AG04450 (cell line): ENCODE results near the gene POU2F1. TPM values are rescaled to one million over a fixed set of nuclear protein-coding genes. Genes with fewer than 3 reads are reported as not detected.

Experiments
- CTCF ChIA-PET: fragments of 300-600, 350-600 bp; formaldehyde crosslinking; extraction: SDS; loops from one replicate; lab custom pipeline; 2022; ENCODE audit warnings: antibody characterized with exemption, inconsistent platforms; lab: Charles Lee
- POLR2A ChIA-PET: fragments of 350-600 bp; formaldehyde crosslinking; extraction: SDS; loops from one replicate; lab custom pipeline; 2021; ENCODE audit warnings: antibody characterized with exemption, inconsistent platforms; lab: Yijun Ruan, JAX
- DNase-seq: peaks from one replicate; pipeline ENCODE4 v3.0.0-alpha.2; 2011; ENCODE audit warnings: low read depth, low spot score
- H3K27ac ChIP-seq: one replicate; pipeline ENCODE4 v1.5.1; 2012; ENCODE audit warnings: low read depth, low read length, control low read depth
- H3K27me3 ChIP-seq: one replicate; pipeline ENCODE4 v1.6.0; 2012; ENCODE audit warnings: low read length; ENCODE audit not compliant: control insufficient read depth, insufficient read depth
- H3K4me3 ChIP-seq: 2 replicates; pipeline ENCODE4 v1.5.1; 2011; ENCODE audit warnings: mild to moderate bottlenecking, low read depth, low read length, control low read depth
- H3K9me3 ChIP-seq: 2 replicates; pipeline ENCODE4 v1.5.1; 2012; ENCODE audit warnings: low read length; ENCODE audit not compliant: control insufficient read depth, insufficient read depth
- polyA plus RNA-seq: library from polyadenylated mRNA; depleted of rRNA; stranded (reverse); fragments of >200 nt; gene quantifications from 2 replicates; pipeline ENCODE4 v1.2.3, GENCODE V29; 2011
- TF ChIP-seq, protein P1 (sequence below): IDR thresholded peaks from 2 replicates; pipeline ENCODE4 v1.5.1; 2011; ENCODE audit warnings: low read depth, low read length, control low read depth, inconsistent platforms

POU2F1 gene
- polyA plus RNA-seq, 1 experiment, result 2.7 TPM

DNA sequence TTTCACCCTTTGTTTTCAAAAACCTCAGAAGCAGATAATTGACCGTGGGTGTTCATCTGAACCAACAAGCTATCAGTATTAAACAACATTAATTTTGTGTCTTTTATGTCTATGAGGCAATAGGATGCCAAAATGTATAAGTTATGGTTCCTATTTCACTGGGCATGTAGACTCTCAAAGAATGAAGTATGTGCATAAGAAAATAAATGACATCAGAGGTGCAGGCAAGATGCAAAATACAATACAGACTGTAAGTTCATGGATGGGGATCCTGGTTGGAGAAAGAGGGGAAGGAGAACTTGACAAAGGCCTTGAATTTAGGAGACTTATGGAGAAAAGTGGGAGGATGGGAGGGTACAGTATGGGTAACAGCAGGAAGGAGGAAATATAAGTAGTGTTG, 23.4 kb upstream of the POU2F1 start:
- TF ChIP-seq, protein P1, sequence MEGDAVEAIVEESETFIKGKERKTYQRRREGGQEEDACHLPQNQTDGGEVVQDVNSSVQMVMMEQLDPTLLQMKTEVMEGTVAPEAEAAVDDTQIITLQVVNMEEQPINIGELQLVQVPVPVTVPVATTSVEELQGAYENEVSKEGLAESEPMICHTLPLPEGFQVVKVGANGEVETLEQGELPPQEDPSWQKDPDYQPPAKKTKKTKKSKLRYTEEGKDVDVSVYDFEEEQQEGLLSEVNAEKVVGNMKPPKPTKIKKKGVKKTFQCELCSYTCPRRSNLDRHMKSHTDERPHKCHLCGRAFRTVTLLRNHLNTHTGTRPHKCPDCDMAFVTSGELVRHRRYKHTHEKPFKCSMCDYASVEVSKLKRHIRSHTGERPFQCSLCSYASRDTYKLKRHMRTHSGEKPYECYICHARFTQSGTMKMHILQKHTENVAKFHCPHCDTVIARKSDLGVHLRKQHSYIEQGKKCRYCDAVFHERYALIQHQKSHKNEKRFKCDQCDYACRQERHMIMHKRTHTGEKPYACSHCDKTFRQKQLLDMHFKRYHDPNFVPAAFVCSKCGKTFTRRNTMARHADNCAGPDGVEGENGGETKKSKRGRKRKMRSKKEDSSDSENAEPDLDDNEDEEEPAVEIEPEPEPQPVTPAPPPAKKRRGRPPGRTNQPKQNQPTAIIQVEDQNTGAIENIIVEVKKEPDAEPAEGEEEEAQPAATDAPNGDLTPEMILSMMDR, result no peak
- H3K4me3 ChIP-seq, result no peak overlapping the region
- peaks cover 6% of the 10 kb centered on the region for H3K27me3 ChIP-seq
- CTCF ChIA-PET, result interaction anchor here (1.0 to 1.5 kb wide), 3 partner anchors 23 to 343 kb away, joined by 3 to 5 read pairs (median 4); no protein-coding TSS in a partner anchor
- POLR2A ChIA-PET, result no interaction called here
- DNase-seq, result no peak
- no peaks in the 10 kb centered on the region for H3K9me3 ChIP-seq
- H3K27ac ChIP-seq, result no peak overlapping the region

DNA sequence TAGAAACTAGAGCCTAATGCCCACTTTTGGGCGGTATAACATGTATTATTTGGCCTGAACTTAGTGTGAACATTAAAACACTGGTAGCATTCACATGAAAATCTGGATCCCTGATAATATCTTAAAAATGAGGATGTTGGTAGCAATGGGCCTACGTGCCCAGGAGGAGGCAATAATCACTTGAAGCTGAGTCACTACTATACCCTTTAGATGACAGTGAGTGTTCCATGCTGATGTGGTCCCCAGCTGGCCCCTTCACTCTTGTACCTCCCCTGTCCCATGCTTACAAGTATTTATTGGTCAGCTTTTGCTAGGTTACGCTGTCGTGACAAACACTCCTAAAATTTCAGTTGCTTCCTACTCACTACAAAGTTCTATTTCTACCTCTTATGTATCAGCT, 23.0 kb upstream of the POU2F1 start:
- CTCF ChIA-PET, result interaction anchor here (1.0 kb wide), 1 partner anchor 138 kb away, joined by 4 read pairs; no protein-coding TSS in a partner anchor
- TF ChIP-seq, protein P1, result no peak
- H3K27me3 ChIP-seq, result peaks cover 6% of the 10 kb centered on the region
- POLR2A ChIA-PET, result no interaction called here
- no peaks in the 10 kb centered on the region for H3K9me3 ChIP-seq
- DNase-seq, result no peak
- H3K27ac ChIP-seq, result no peak overlapping the region
- no peak overlapping the region for H3K4me3 ChIP-seq

DNA sequence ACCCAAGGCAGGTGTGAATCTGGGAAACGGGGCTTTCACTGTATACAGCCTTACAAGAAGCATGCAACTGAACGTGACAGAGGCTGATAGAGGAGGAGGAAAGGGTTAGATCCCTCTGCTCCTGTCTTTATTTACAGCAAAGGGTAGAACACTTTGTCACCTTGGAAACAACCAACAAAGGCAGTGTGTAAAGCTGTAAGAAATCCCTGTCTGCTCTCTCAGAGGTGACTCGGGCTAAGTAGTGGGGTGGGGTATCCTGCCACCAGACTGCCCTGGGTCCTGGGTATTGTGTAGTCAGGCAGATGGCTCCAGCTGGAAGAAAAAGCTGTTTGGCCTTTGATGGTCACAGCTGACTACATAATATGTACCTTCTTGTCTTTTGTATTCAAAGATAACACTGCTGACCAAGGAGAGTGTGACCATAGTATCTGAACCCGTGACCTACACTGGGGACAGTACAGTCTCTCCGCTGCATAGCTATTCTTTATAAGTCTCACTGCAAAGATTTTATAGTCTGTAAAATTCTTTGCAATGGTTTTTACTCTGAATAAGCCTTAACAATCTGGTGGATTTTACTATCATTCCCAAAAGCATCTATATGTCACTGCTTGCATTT, 22.1 kb upstream of the POU2F1 start:
- Histone ChIP-seq H3K9me3 (no peaks in the 10 kb centered on the region), H3K4me3 (no peak overlapping the region), H3K27ac (no peak overlapping the region), H3K27me3 (peaks cover 6% of the 10 kb centered on the region)
- TF ChIP-seq, protein P1, result no peak
- ChIA-PET POLR2A (interaction anchor here (0.6 kb wide), 1 partner anchor 273 kb away, joined by 4 read pairs; no protein-coding TSS in a partner anchor), CTCF (interaction anchor here (1.1 to 2.7 kb wide), 2 partner anchors 21 to 139 kb away, joined by 3 to 26 read pairs; partner anchors contain the start of gene POU2F1)
- DNase-seq, result no peak

DNA sequence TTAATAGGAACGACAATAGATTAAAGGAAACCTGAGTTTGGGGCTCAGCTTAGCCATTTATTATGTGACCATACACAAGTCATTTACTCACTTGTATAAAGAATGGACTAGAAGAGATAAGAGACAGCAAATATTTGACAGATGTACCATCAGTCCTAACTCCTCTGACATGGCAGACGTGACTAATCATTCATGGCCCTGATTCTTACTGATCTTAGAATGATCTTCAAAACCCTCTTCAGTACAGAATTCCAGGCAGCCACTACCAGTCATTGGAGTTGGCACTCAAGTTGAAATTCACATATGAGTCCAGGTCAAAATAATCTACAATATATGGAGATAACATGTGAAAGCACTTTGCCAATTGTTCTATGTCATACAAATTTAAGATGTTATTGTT, 21.0 kb upstream of the POU2F1 start:
- ChIA-PET CTCF (interaction anchor here (2.7 kb wide), 1 partner anchor 20 kb away, joined by 26 read pairs; the partner anchor contains the start of gene POU2F1), POLR2A (no interaction called here)
- DNase-seq, result no peak
- H3K9me3 ChIP-seq, result no peaks in the 10 kb centered on the region
- H3K27me3 ChIP-seq, result peaks cover 6% of the 10 kb centered on the region
- TF ChIP-seq, protein P1, result no peak
- H3K4me3 ChIP-seq, result no peak overlapping the region
- no peak overlapping the region for H3K27ac ChIP-seq

DNA sequence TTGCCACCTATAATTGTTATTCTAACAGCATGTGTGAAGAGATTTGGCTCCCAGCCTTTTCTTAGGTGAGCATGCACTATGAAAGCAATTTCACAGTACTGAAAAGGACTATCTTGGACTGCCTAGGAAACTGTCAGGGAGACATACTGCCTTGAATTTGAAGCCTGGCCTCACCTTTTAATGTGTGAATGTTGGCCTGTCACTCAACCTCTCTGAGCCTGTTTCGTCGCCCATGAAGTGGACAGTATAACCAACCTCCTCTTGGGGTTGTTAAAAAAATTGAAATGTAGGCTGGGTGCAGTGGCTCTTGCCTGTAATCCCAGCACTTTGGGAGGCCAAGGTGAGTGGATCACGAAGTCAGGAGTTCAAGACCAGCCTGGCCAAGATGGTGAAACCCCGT, 20.4 kb upstream of the POU2F1 start:
- POLR2A ChIA-PET, result no interaction called here
- Histone ChIP-seq H3K27me3 (peaks cover 6% of the 10 kb centered on the region), H3K9me3 (no peaks in the 10 kb centered on the region), H3K27ac (no peak overlapping the region), H3K4me3 (no peak overlapping the region)
- no peak for DNase-seq
- CTCF ChIA-PET, result interaction anchor here (2.7 kb wide), 1 partner anchor 20 kb away, joined by 26 read pairs; the partner anchor contains the start of gene POU2F1
- TF ChIP-seq, protein P1, result no peak
